CD4-positive, alpha-beta memory T cell (primary cell): Measurements from ENCODE around the gene KRABD2.
A peak's percentile ranks its signal among the peaks of the same experiment; 100 is the strongest.
"Not testable (repeated sequence)": the region's sequence is repeated elsewhere in the genome, so short reads cannot be mapped to it uniquely, and the experiment has no call there.

Experiments used
- CTCF ChIA-PET: fragments of 350-600 bp; sonication (Branson Sonifier 250); formaldehyde crosslinking; loops from one replicate; lab custom pipeline; 2021; ENCODE audit warnings: inconsistent platforms; ENCODE audit not compliant: partially characterized antibody; lab: Charles Lee
- POLR2A ChIA-PET: fragments of 350-600 bp; sonication (Branson Sonifier 250); formaldehyde crosslinking; loops from one replicate; lab custom pipeline; 2021; ENCODE audit not compliant: partially characterized antibody; lab: Charles Lee
- DNase-seq, 5 donors: peaks; one replicate each; pipeline versions ENCODE4 v3.0.0 to v3.0.0-alpha.2; 2020 to 2022; ENCODE audit warnings: mixed read lengths in 1 of 5
- H3K27ac ChIP-seq: one replicate; pipeline ENCODE4 v1.7.0; 2013; ENCODE audit warnings: low read depth, low read length
- H3K27me3 ChIP-seq: 2 replicates; pipeline ENCODE4 v1.7.0; 2013; ENCODE audit warnings: mild to moderate bottlenecking, low read length, moderate library complexity; ENCODE audit not compliant: insufficient read depth
- H3K36me3 ChIP-seq: 2 replicates; pipeline ENCODE4 v1.7.0; 2013; ENCODE audit warnings: mild to moderate bottlenecking, low read length, moderate library complexity; ENCODE audit not compliant: insufficient read depth
- H3K4me1 ChIP-seq: 2 replicates; pipeline ENCODE4 v1.7.0; 2013; ENCODE audit warnings: mild to moderate bottlenecking, low read length, moderate library complexity; ENCODE audit not compliant: insufficient read depth
- H3K4me3 ChIP-seq, 2 donors: one replicate each; pipeline ENCODE4 v1.7.0; 2013; ENCODE audit warnings: low read length in 2 of 2, mild to moderate bottlenecking in 1 of 2
- H3K9me3 ChIP-seq, 2 donors: one replicate each; pipeline ENCODE4 v1.7.0; 2013; ENCODE audit warnings: low read length in 2 of 2, control low read depth in 1 of 2; ENCODE audit not compliant: control insufficient read depth in 1 of 2
- H3K27ac Mint-ChIP-seq, 7 donors: one replicate each; pipeline ENCODE4 v1.8.0; 2020 to 2021; ENCODE audit warnings: mixed read lengths in 7 of 7, mild to moderate bottlenecking in 6 of 7, inconsistent platforms in 3 of 7, moderate library complexity in 3 of 7
- H3K27me3 Mint-ChIP-seq, 2 donors: one replicate each; pipeline ENCODE4 v1.8.0; 2020 to 2021; ENCODE audit warnings: mixed read lengths in 2 of 2
- H3K36me3 Mint-ChIP-seq, 2 donors: one replicate each; pipeline ENCODE4 v1.8.0; 2020 to 2021; ENCODE audit warnings: mixed read lengths in 2 of 2, inconsistent platforms in 1 of 2, mild to moderate bottlenecking in 1 of 2
- H3K4me1 Mint-ChIP-seq, 4 donors: one replicate each; pipeline ENCODE4 v1.8.0; 2020 to 2021; ENCODE audit warnings: mixed read lengths in 4 of 4, mild to moderate bottlenecking in 1 of 4
- H3K4me3 Mint-ChIP-seq, 8 donors: one replicate each; pipeline ENCODE4 v1.8.0; 2020 to 2021; ENCODE audit warnings: mixed read lengths in 8 of 8, mild to moderate bottlenecking in 7 of 8, moderate library complexity in 6 of 8, inconsistent platforms in 3 of 8
- H3K9me3 Mint-ChIP-seq, 8 donors: one replicate each; pipeline ENCODE4 v1.8.0; 2020 to 2021; ENCODE audit warnings: mixed read lengths in 8 of 8, mild to moderate bottlenecking in 5 of 8, inconsistent platforms in 3 of 8, moderate library complexity in 1 of 8
- intact Hi-C: fragments of 100-400 bp; cut with micrococcal nuclease; formaldehyde crosslinking; loops from one replicate; pipeline ENCODE4 v1.15.1; 2023

KRABD2 gene

GRCh38 chr17:8354236-8354635, 22.3 kb downstream of the KRABD2 start:
- CTCF ChIA-PET, result no interaction called here
- Mint-ChIP-seq H3K4me1 (peaks cover 0 to 4% (median 0%) of the 10 kb centered on the region in 4 donors), H3K4me3 (no peak overlapping the region), H3K27me3 (peaks cover 3 to 6% of the 10 kb centered on the region in 2 donors), H3K36me3 (no peaks in the 10 kb centered on the region), H3K9me3 (no peaks in the 10 kb centered on the region), H3K27ac (no peak overlapping the region)
- Histone ChIP-seq H3K27me3 (no peaks in the 10 kb centered on the region), H3K36me3 (no peaks in the 10 kb centered on the region), H3K9me3 (no peaks in the 10 kb centered on the region), H3K27ac (no peak overlapping the region), H3K4me3 (no peak overlapping the region), H3K4me1 (no peaks in the 10 kb centered on the region)
- intact Hi-C loops, result no loop called here
- POLR2A ChIA-PET, result interaction anchor here (0.5 kb wide), 1 partner anchor 704 kb away, joined by 6 read pairs; no protein-coding TSS in a partner anchor
- DNase-seq, result no peak

GRCh38 chr17:8353736-8354135, 22.8 kb downstream of the KRABD2 start:
- Mint-ChIP-seq H3K4me1 (peaks cover 0 to 3% (median 0%) of the 10 kb centered on the region in 4 donors), H3K9me3 (no peaks in the 10 kb centered on the region), H3K4me3 (no peak overlapping the region), H3K27me3 (peaks cover 3 to 6% of the 10 kb centered on the region in 2 donors), H3K27ac (no peak overlapping the region), H3K36me3 (no peaks in the 10 kb centered on the region)
- ChIA-PET CTCF (no interaction called here), POLR2A (interaction anchor here (0.5 kb wide), 1 partner anchor 705 kb away, joined by 6 read pairs; no protein-coding TSS in a partner anchor)
- Histone ChIP-seq H3K27me3 (no peaks in the 10 kb centered on the region), H3K36me3 (no peaks in the 10 kb centered on the region), H3K4me1 (no peaks in the 10 kb centered on the region), H3K27ac (no peak overlapping the region), H3K9me3 (no peaks in the 10 kb centered on the region), H3K4me3 (no peak overlapping the region)
- no peak for DNase-seq
- intact Hi-C loops, result no loop called here

GRCh38 chr17:8350339-8350738, 26.2 kb downstream of the KRABD2 start:
- no peak overlapping the region for H3K4me3 ChIP-seq
- ChIA-PET CTCF (no interaction called here), POLR2A (no interaction called here)
- no peaks in the 10 kb centered on the region for H3K36me3 ChIP-seq
- DNase-seq, result no peak
- Mint-ChIP-seq H3K36me3 (no peaks in the 10 kb centered on the region), H3K4me3 (no peak overlapping the region), H3K27ac (no peak overlapping the region), H3K27me3 (peaks cover 16 to 24% of the 10 kb centered on the region in 2 donors), H3K9me3 (no peaks in the 10 kb centered on the region), H3K4me1 (no peaks in the 10 kb centered on the region)
- H3K9me3 ChIP-seq, result no peaks in the 10 kb centered on the region
- H3K27me3 ChIP-seq, result no peaks in the 10 kb centered on the region
- intact Hi-C loops, result no loop called here
- no peak overlapping the region for H3K27ac ChIP-seq
- H3K4me1 ChIP-seq, result no peaks in the 10 kb centered on the region

GRCh38 chr17:8347001-8347400, 29.5 kb downstream of the KRABD2 start:
- H3K36me3 Mint-ChIP-seq, H3K4me1 ChIP-seq, H3K4me3 ChIP-seq, H3K4me3 Mint-ChIP-seq, H3K27ac ChIP-seq, DNase-seq, intact Hi-C loops, H3K4me1 Mint-ChIP-seq, CTCF ChIA-PET, H3K36me3 ChIP-seq, H3K27me3 ChIP-seq, H3K9me3 ChIP-seq, H3K9me3 Mint-ChIP-seq, POLR2A ChIA-PET, H3K27ac Mint-ChIP-seq: not testable (repeated sequence)
- H3K27me3 Mint-ChIP-seq, result peaks cover 17 to 29% of the 10 kb centered on the region in 2 donors

- Histone ChIP-seq H3K27me3 (no peaks in the 10 kb centered on the region), H3K4me3 (no peak overlapping the region), H3K27ac (no peak overlapping the region), H3K4me1 (no peaks in the 10 kb centered on the region), H3K9me3 (no peaks in the 10 kb centered on the region), H3K36me3 (no peaks in the 10 kb centered on the region)
- intact Hi-C loops, result no loop called here
- ChIA-PET POLR2A (no interaction called here), CTCF (no interaction called here)
- H3K9me3 Mint-ChIP-seq, result no peaks in the 10 kb centered on the region
- no peaks in the 10 kb centered on the region for H3K4me1 Mint-ChIP-seq
- peaks cover 17 to 29% of the 10 kb centered on the region in 2 donors for H3K27me3 Mint-ChIP-seq
- peak overlapping the region in 1 of 8 donors; percentile 17 for H3K4me3 Mint-ChIP-seq
- no peaks in the 10 kb centered on the region for H3K36me3 Mint-ChIP-seq
- no peak for DNase-seq
- no peak overlapping the region for H3K27ac Mint-ChIP-seq
These were observed 30.4 kb downstream of the KRABD2 start for GRCh38 chr17:8345951-8346665.

- no peaks in the 10 kb centered on the region for H3K36me3 ChIP-seq
- H3K27ac ChIP-seq, result no peak overlapping the region
- Mint-ChIP-seq H3K4me3 (no peak overlapping the region), H3K27ac (no peak overlapping the region), H3K27me3 (peaks cover 15 to 29% of the 10 kb centered on the region in 2 donors), H3K4me1 (no peaks in the 10 kb centered on the region), H3K9me3 (no peaks in the 10 kb centered on the region), H3K36me3 (no peaks in the 10 kb centered on the region)
- CTCF ChIA-PET, result no interaction called here
- H3K9me3 ChIP-seq, result no peaks in the 10 kb centered on the region
- DNase-seq, result no peak
- POLR2A ChIA-PET, result no interaction called here
- H3K4me3 ChIP-seq, result no peak overlapping the region
- no peaks in the 10 kb centered on the region for H3K27me3 ChIP-seq
- no peaks in the 10 kb centered on the region for H3K4me1 ChIP-seq
- intact Hi-C loops, result no loop called here
These were observed 31.3 kb downstream of the KRABD2 start for GRCh38 chr17:8345052-8345690.

- no peak overlapping the region for H3K4me3 Mint-ChIP-seq
- H3K36me3 Mint-ChIP-seq, result no peaks in the 10 kb centered on the region
These were observed 35.0 kb downstream of the KRABD2 start for GRCh38 chr17:8341456-8341855.

More at GRCh38 chr17:8341456-8341855, 35.0 kb downstream of the KRABD2 start:
- Mint-ChIP-seq H3K27me3 (peaks cover 5 to 15% of the 10 kb centered on the region in 2 donors), H3K9me3 (no peaks in the 10 kb centered on the region), H3K4me1 (peaks cover 0 to 8% (median 7%) of the 10 kb centered on the region in 4 donors), H3K27ac (peak overlapping the region in 1 of 7 donors; percentile 41)
- no peaks in the 10 kb centered on the region for H3K9me3 ChIP-seq
- no peaks in the 10 kb centered on the region for H3K4me1 ChIP-seq
- POLR2A ChIA-PET, result no interaction called here
- intact Hi-C loops, result no loop called here
- H3K36me3 ChIP-seq, result no peaks in the 10 kb centered on the region
- DNase-seq, result no peak
- H3K27me3 ChIP-seq, result no peaks in the 10 kb centered on the region
- CTCF ChIA-PET, result interaction anchor here (0.8 kb wide), 1 partner anchor 11 kb away, joined by 3 read pairs; no protein-coding TSS in a partner anchor
- no peak overlapping the region for H3K4me3 ChIP-seq
- H3K27ac ChIP-seq, result no peak overlapping the region
